GM23338 (cell line): ENCODE measurements around the gene DYNLRB1. TPM values are rescaled to one million over a fixed set of nuclear protein-coding genes. Genes with fewer than 3 reads are reported as not detected.

Source experiments
- ATAC-seq: fragments of 200-7000 bp; cut with Tn5 transposase; 3 replicates; pipeline ENCODE4 v1.9.1; 2020
- DNase-seq: peaks from one replicate; pipeline ENCODE4 v3.0.0-alpha.2; 2015; ENCODE audit warnings: low spot score
- H2AFZ ChIP-seq: fragments of 200-600 bp; sonication (generic); 2 replicates; pipeline ENCODE4 v1.8.0; 2016; ENCODE audit warnings: antibody characterized with exemption, mild to moderate bottlenecking, moderate library complexity
- H3F3A ChIP-seq: fragments of 200-600 bp; sonication (generic); replicated peaks from 2 replicates; pipeline ENCODE4 v1.8.0; 2017; ENCODE audit warnings: antibody characterized with exemption, mixed run types, low read depth
- H3K27ac ChIP-seq: fragments of 200-600 bp; sonication (generic); 2 replicates; pipeline ENCODE4 v1.6.1; 2016; ENCODE audit warnings: low read depth
- H3K27me3 ChIP-seq: fragments of 200-600 bp; sonication (generic); 2 replicates; pipeline ENCODE4 v1.8.0; 2016; ENCODE audit warnings: mild to moderate bottlenecking, mixed run types, moderate library complexity; ENCODE audit not compliant: insufficient read depth
- H3K36me3 ChIP-seq: fragments of 200-600 bp; sonication (generic); 2 replicates; pipeline ENCODE4 v1.8.0; 2016; ENCODE audit warnings: mild to moderate bottlenecking; ENCODE audit not compliant: insufficient read depth
- H3K4me1 ChIP-seq: fragments of 200-600 bp; sonication (generic); 2 replicates; pipeline ENCODE4 v1.8.0; 2016; ENCODE audit warnings: mild to moderate bottlenecking, moderate library complexity; ENCODE audit not compliant: insufficient read depth
- H3K4me2 ChIP-seq: fragments of 200-600 bp; sonication (generic); 2 replicates; pipeline ENCODE4 v1.7.1; 2017; ENCODE audit warnings: mixed run types
- H3K4me3 ChIP-seq: fragments of 200-600 bp; sonication (generic); 2 replicates; pipeline ENCODE4 v1.6.1; 2016; ENCODE audit warnings: mixed run types
- H3K79me2 ChIP-seq: fragments of 200-600 bp; sonication (generic); replicated peaks from 2 replicates; pipeline ENCODE4 v1.8.0; 2017; ENCODE audit warnings: mild to moderate bottlenecking; ENCODE audit not compliant: insufficient read depth
- H3K9me2 ChIP-seq: fragments of 200-600 bp; sonication (generic); 2 replicates; pipeline ENCODE4 v1.8.0; 2017; ENCODE audit not compliant: insufficient read depth
- H4K20me1 ChIP-seq: fragments of 200-600 bp; sonication (generic); replicated peaks from 2 replicates; pipeline ENCODE4 v1.8.0; 2017; ENCODE audit warnings: mild to moderate bottlenecking; ENCODE audit not compliant: insufficient read depth
- H3K27ac Mint-ChIP-seq: 2 replicates; pipeline ENCODE4 v1.8.0; 2020; ENCODE audit warnings: inconsistent platforms, mild to moderate bottlenecking, moderate library complexity, mixed read lengths
- H3K27me3 Mint-ChIP-seq: 3 replicates; pipeline ENCODE4 v1.8.0; 2022; ENCODE audit warnings: low read depth, mild to moderate bottlenecking, moderate library complexity, mixed read lengths, inconsistent platforms; ENCODE audit not compliant: insufficient read depth, poor library complexity
- H3K36me3 Mint-ChIP-seq: 3 replicates; pipeline ENCODE4 v1.8.0; 2021; ENCODE audit warnings: low read depth, mild to moderate bottlenecking, inconsistent platforms, moderate library complexity, mixed read lengths
- H3K4me1 Mint-ChIP-seq: 3 replicates; pipeline ENCODE4 v1.8.0; 2020; ENCODE audit warnings: mild to moderate bottlenecking, inconsistent platforms, mixed read lengths
- H3K4me3 Mint-ChIP-seq: 3 replicates; pipeline ENCODE4 v1.8.0; 2021; ENCODE audit warnings: moderate library complexity, mild to moderate bottlenecking, inconsistent platforms, mixed read lengths
- H3K9me3 Mint-ChIP-seq: 3 replicates; pipeline ENCODE4 v1.8.0; 2020; ENCODE audit warnings: moderate library complexity, mild to moderate bottlenecking, inconsistent platforms, mixed read lengths
- CTCF ChIP-seq, 2 experiments: fragments of 200-600 bp in 1 of 2; sonication (generic) in 1 of 2; conservative IDR thresholded peaks; 2 replicates each; pipeline versions ENCODE4 v1.5.1 to v1.6.1; 2016 to 2017; ENCODE audit warnings: antibody characterized with exemption in 2 of 2, low read depth in 2 of 2, mild to moderate bottlenecking in 2 of 2, moderate library complexity in 1 of 2
- ETS1 ChIP-seq: IDR thresholded peaks from 2 replicates; pipeline ENCODE4 v1.6.1; 2016; ENCODE audit warnings: antibody characterized with exemption
- EZH2phosphoT487 ChIP-seq: fragments of 200-600 bp; sonication (generic); IDR thresholded peaks from one replicate; pipeline ENCODE4 v1.8.1; 2018; ENCODE audit warnings: antibody characterized with exemption; ENCODE audit not compliant: unreplicated experiment
- JUNB ChIP-seq: IDR thresholded peaks from one replicate; pipeline ENCODE4 v1.6.1; 2016; ENCODE audit warnings: antibody characterized with exemption; ENCODE audit not compliant: unreplicated experiment
- NANOG ChIP-seq: IDR thresholded peaks from 2 replicates; pipeline ENCODE4 v1.6.1; 2016; ENCODE audit warnings: antibody characterized with exemption, borderline replicate concordance
- POLR2AphosphoS5 ChIP-seq: IDR thresholded peaks from 2 replicates; pipeline ENCODE4 v1.6.1; 2016; ENCODE audit warnings: antibody characterized with exemption, low read depth
- REST ChIP-seq: IDR thresholded peaks from one replicate; pipeline ENCODE4 v1.6.1; 2018; ENCODE audit warnings: antibody characterized with exemption; ENCODE audit not compliant: unreplicated experiment
- STAT1 ChIP-seq: IDR thresholded peaks from one replicate; pipeline ENCODE4 v1.6.1; 2016; ENCODE audit warnings: antibody characterized with exemption; ENCODE audit not compliant: unreplicated experiment
- ZNF331 ChIP-seq: fragments of 250-450 bp; sonication (Bioruptor Pico); IDR thresholded peaks from 2 replicates; pipeline ENCODE4 v1.5.0; 2020; ENCODE audit warnings: low read depth, mild to moderate bottlenecking, moderate library complexity
- polyA plus RNA-seq: library from polyadenylated mRNA; unstranded; fragments of >200 nt; fragmentation: Nextera tagmentation; extraction: Ambion mirVana; gene quantifications from 2 replicates; pipeline ENCODE4 v1.2.1, GENCODE V29; 2016
- total RNA-seq: library from RNA; depleted of rRNA; stranded (reverse); fragments of >200 nt; shearing (Covaris generic); gene quantifications from 2 replicates; pipeline ENCODE4 v1.2.3, GENCODE V29; 2014

The DYNLRB1 gene
- total and polyA plus RNA-seq, 2 experiments from 2014 or later = 107 to 376 TPM

- Histone ChIP-seq H2AFZ (no peak overlapping the region), H3F3A (0 out of 2 replicates have a peak, but pooled peaks cover 4% of the 10 kb centered on the region), H3K27ac (no peak overlapping the region), H3K4me1 (no peaks in the 10 kb centered on the region; the same call in 1 of the 2 replicates), H3K4me3 (no peak overlapping the region), H3K27me3 (no peaks in the 10 kb centered on the region), H3K79me2 (no peaks in the 10 kb centered on the region), H3K9me2 (no peaks in the 10 kb centered on the region), H3K4me2 (no peak overlapping the region), H4K20me1 (no peaks in the 10 kb centered on the region; the same call in 1 of the 2 replicates), H3K36me3 (peaks cover 11% of the 10 kb centered on the region)
- Mint-ChIP-seq H3K27me3 (peaks cover 9% of the 10 kb centered on the region), H3K9me3 (no peaks in the 10 kb centered on the region), H3K27ac (no peak overlapping the region), H3K36me3 (peaks cover 45% of the 10 kb centered on the region), H3K4me3 (no peak overlapping the region), H3K4me1 (peaks cover 3% of the 10 kb centered on the region; the same call in 2 of the 3 replicates)
- ATAC-seq (peak; percentile 76), DNase-seq (peak; percentile 78)
- TF ChIP-seq JUNB = no peak
- TF ChIP-seq NANOG = no peak
- no peak for TF ChIP-seq POLR2AphosphoS5
- TF ChIP-seq CTCF (conservative IDR thresholded peaks at IDR 0.05; ENCODE audit: low read depth in 2 of 2) = peak; percentile 79 to 82
These were observed 22.5 kb downstream of the DYNLRB1 start for GRCh38 chr20:34538671-34539123.

GRCh38 chr20:34539756-34540155 is 23.5 kb downstream of the DYNLRB1 start:
- Histone ChIP-seq H3K27me3 (0 out of 2 replicates have a peak, but pooled peaks cover under 1% of the 10 kb centered on the region), H3K36me3 (peaks cover 11% of the 10 kb centered on the region), H3K4me2 (no peak overlapping the region), H3K4me1 (no peaks in the 10 kb centered on the region; the same call in 1 of the 2 replicates), H3K79me2 (no peaks in the 10 kb centered on the region), H3F3A (0 out of 2 replicates have a peak, but pooled peaks cover 4% of the 10 kb centered on the region), H3K27ac (no peak overlapping the region), H2AFZ (no peak overlapping the region), H3K4me3 (no peak overlapping the region), H3K9me2 (no peaks in the 10 kb centered on the region), H4K20me1 (no peaks in the 10 kb centered on the region; the same call in 1 of the 2 replicates)
- no peak for ATAC-seq
- DNase-seq = no peak
- Mint-ChIP-seq H3K4me1 (peaks cover 11% of the 10 kb centered on the region), H3K27me3 (peaks cover 13% of the 10 kb centered on the region), H3K9me3 (no peaks in the 10 kb centered on the region), H3K36me3 (peaks cover 37% of the 10 kb centered on the region), H3K27ac (no peak overlapping the region), H3K4me3 (no peak overlapping the region)
- no peak for TF ChIP-seq ETS1
- no peak for TF ChIP-seq EZH2phosphoT487
- no peak for TF ChIP-seq POLR2AphosphoS5
- TF ChIP-seq REST = no peak
- TF ChIP-seq STAT1 = no peak
- no peak for TF ChIP-seq JUNB
- no peak for TF ChIP-seq CTCF (conservative IDR thresholded peaks at IDR 0.05; ENCODE audit: low read depth in 2 of 2)
- no peak for TF ChIP-seq ZNF331 (CRISPR knock-in tag)
- no peak for TF ChIP-seq NANOG
